Activated T-helper 2 cell treated with anti-CD3 and anti-CD28 coated beads, Interferon-gamma antibody, Interleukin-2, Interleukin-4, amounts not matched to agents 10 μg/mL and 5 μg/mL and 100 μg/mL, durations not matched to agents 14 hours and 24 hours and 36 hours (primary cell): Measurements from ENCODE around the gene DTNB. TPM values are rescaled to one million over a fixed set of nuclear protein-coding genes. Genes with fewer than 3 reads are reported as not detected.
A peak's percentile ranks its signal among the peaks of the same experiment; 100 is the strongest.
"Not testable (repeated sequence)": the region's sequence is repeated elsewhere in the genome, so short reads cannot be mapped to it uniquely, and the experiment has no call there.

Experiments
- DNase-seq: peaks from one replicate; pipeline ENCODE4 v3.0.0; 2021; ENCODE audit warnings: low spot score
- H3K27ac Mint-ChIP-seq: one replicate; pipeline ENCODE4 v1.8.0; 2021; ENCODE audit warnings: mixed read lengths
- H3K27me3 Mint-ChIP-seq: one replicate; pipeline ENCODE4 v1.8.0; 2021; ENCODE audit warnings: low read depth, mixed read lengths
- H3K36me3 Mint-ChIP-seq: one replicate; pipeline ENCODE4 v1.8.0; 2021; ENCODE audit warnings: low read depth, mixed read lengths
- H3K4me1 Mint-ChIP-seq: one replicate; pipeline ENCODE4 v1.8.0; 2021; ENCODE audit warnings: low read depth, mixed read lengths
- H3K4me3 Mint-ChIP-seq: one replicate; pipeline ENCODE4 v1.8.0; 2021; ENCODE audit warnings: low read depth, mild to moderate bottlenecking, moderate library complexity, mixed read lengths
- H3K9me3 Mint-ChIP-seq: one replicate; pipeline ENCODE4 v1.8.0; 2021; ENCODE audit warnings: mixed read lengths
- intact Hi-C: fragments of 100-400 bp; cut with micrococcal nuclease; formaldehyde crosslinking; loops from one replicate; pipeline ENCODE4 v1.15.1; 2023
- total RNA-seq: library from RNA; stranded (reverse); gene quantifications from 2 replicates; pipeline ENCODE4 v1.2.3, GENCODE V29; 2022

Gene DTNB
- total RNA-seq: 32.1 and 33.9 TPM in 2 replicates

GRCh38 chr2:25673300-25674076, at the start of gene DTNB:
Gene DTNB (minus strand): TSS chr2:25673577. CDS start chr2:25652660, 20,917 bp downstream.
- H3K4me1 Mint-ChIP-seq: peaks cover 34% of the 10 kb centered on the region
- peak within 1 kb of the TSS; percentile 81 for H3K4me3 Mint-ChIP-seq
- intact Hi-C loops: loop anchor here (5.0 to 10.0 kb wide), 4 partner anchors 86 to 311 kb away; partner anchors contain the start of gene ASXL2
- no peaks in the 10 kb centered on the region for H3K9me3 Mint-ChIP-seq
- peak; percentile 73 for DNase-seq
- peak within 1 kb of the TSS; percentile 68 for H3K27ac Mint-ChIP-seq
- no peaks in the 10 kb centered on the region for H3K36me3 Mint-ChIP-seq
- peaks cover 18% of the 10 kb centered on the region for H3K27me3 Mint-ChIP-seq

- H3K27ac Mint-ChIP-seq: no peak overlapping the region
These were observed 48.8 kb upstream of the DTNB start for GRCh38 chr2:25722224-25722623.

GRCh38 chr2:25720575-25720974, 47.2 kb upstream of the DTNB start:
- no peak for DNase-seq
- no peaks in the 10 kb centered on the region for H3K27me3 Mint-ChIP-seq
- H3K9me3 Mint-ChIP-seq: no peaks in the 10 kb centered on the region
- H3K4me3 Mint-ChIP-seq: no peak overlapping the region
- no peaks in the 10 kb centered on the region for H3K36me3 Mint-ChIP-seq
- no peak overlapping the region for H3K27ac Mint-ChIP-seq
- H3K4me1 Mint-ChIP-seq: peaks cover 3% of the 10 kb centered on the region
- intact Hi-C loops: no loop called here

More at GRCh38 chr2:25722224-25722623, 48.8 kb upstream of the DTNB start:
- Mint-ChIP-seq H3K4me1 (peaks cover 6% of the 10 kb centered on the region), H3K27me3 (no peaks in the 10 kb centered on the region), H3K36me3 (no peaks in the 10 kb centered on the region), H3K9me3 (no peaks in the 10 kb centered on the region), H3K4me3 (no peak overlapping the region)
- intact Hi-C loops: no loop called here
- DNase-seq: no peak

DNA sequence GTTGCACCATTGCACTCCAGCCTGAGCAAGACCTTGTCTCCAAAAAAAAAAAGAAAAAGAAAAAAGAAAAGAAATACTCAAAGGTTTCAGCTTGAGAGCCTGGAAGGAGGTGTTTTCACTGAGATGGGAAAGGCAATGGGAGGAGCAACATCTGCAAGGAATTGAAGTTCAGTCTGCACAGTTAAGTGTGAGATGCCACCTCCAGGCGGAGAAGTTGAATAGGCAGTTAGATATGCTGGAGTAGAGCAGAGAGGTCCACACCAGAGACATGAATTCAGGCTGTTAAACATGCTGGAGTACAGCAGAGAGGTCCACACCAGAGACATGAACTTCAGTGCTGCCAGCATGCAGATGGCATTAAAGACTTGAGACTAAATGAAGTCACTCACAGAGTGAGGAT, 41.4 kb upstream of the DTNB start:
- Mint-ChIP-seq H3K27ac (no peak overlapping the region), H3K36me3 (no peaks in the 10 kb centered on the region), H3K4me1 (peaks cover 13% of the 10 kb centered on the region), H3K4me3 (no peak overlapping the region), H3K9me3 (no peaks in the 10 kb centered on the region), H3K27me3 (peaks cover 8% of the 10 kb centered on the region)
- intact Hi-C loops: no loop called here
- no peak for DNase-seq

DNA sequence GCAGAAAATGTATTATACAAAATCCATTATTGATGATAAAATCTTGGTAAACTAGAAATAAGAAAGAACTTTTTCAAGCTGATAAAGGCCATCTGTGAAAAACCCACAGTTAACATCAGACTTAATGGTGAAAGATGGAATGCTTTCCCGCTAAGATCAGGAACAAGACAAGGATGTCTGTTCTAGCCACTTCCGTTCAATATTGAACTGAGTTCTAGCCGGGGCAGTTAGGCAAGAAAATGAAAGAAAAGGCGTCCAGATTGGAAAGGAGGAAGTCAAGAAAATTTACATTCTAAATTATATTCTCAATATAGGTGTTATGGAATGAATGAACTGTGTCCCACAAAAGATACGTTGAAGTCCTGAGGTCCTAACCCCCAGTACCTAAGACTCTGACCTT, 39.1 kb upstream of the DTNB start:
- Mint-ChIP-seq H3K4me3 (no peak overlapping the region), H3K36me3 (no peaks in the 10 kb centered on the region), H3K27me3 (peaks cover 8% of the 10 kb centered on the region), H3K4me1 (peaks cover 13% of the 10 kb centered on the region), H3K9me3 (no peaks in the 10 kb centered on the region), H3K27ac (no peak overlapping the region)
- intact Hi-C loops: no loop called here
- DNase-seq: no peak

- H3K4me1 Mint-ChIP-seq: peaks cover 13% of the 10 kb centered on the region
- no peaks in the 10 kb centered on the region for H3K36me3 Mint-ChIP-seq
- intact Hi-C loops: no loop called here
- H3K4me3 Mint-ChIP-seq: peak overlapping the region; percentile 23
- no peak for DNase-seq
- no peaks in the 10 kb centered on the region for H3K9me3 Mint-ChIP-seq
- peaks cover 8% of the 10 kb centered on the region for H3K27me3 Mint-ChIP-seq
- no peak overlapping the region for H3K27ac Mint-ChIP-seq
These were observed 38.4 kb upstream of the DTNB start for GRCh38 chr2:25711675-25712354.

GRCh38 chr2:25710750-25711149, 37.4 kb upstream of the DTNB start:
- no peaks in the 10 kb centered on the region for H3K36me3 Mint-ChIP-seq
- peak overlapping the region; percentile 2 for H3K27ac Mint-ChIP-seq
- DNase-seq: no peak
- no peak overlapping the region for H3K4me3 Mint-ChIP-seq
- no peaks in the 10 kb centered on the region for H3K9me3 Mint-ChIP-seq
- intact Hi-C loops: no loop called here
- H3K27me3 Mint-ChIP-seq: peaks cover 8% of the 10 kb centered on the region
- H3K4me1 Mint-ChIP-seq: peaks cover 13% of the 10 kb centered on the region

- H3K4me3 Mint-ChIP-seq: no peak overlapping the region
- intact Hi-C loops: no loop called here
- H3K27ac Mint-ChIP-seq: no peak overlapping the region
- H3K27me3 Mint-ChIP-seq: peaks cover 8% of the 10 kb centered on the region
- no peaks in the 10 kb centered on the region for H3K9me3 Mint-ChIP-seq
- DNase-seq: no peak
- no peaks in the 10 kb centered on the region for H3K36me3 Mint-ChIP-seq
- peaks cover 13% of the 10 kb centered on the region for H3K4me1 Mint-ChIP-seq
These were observed 36.0 kb upstream of the DTNB start for GRCh38 chr2:25709349-25709748.

- Mint-ChIP-seq H3K36me3 (no peaks in the 10 kb centered on the region), H3K4me3 (no peak overlapping the region), H3K9me3 (no peaks in the 10 kb centered on the region), H3K4me1 (peaks cover 13% of the 10 kb centered on the region), H3K27ac (no peak overlapping the region), H3K27me3 (peaks cover 4% of the 10 kb centered on the region)
- no peak for DNase-seq
- intact Hi-C loops: no loop called here
These were observed 34.7 kb upstream of the DTNB start for GRCh38 chr2:25707927-25708590.

GRCh38 chr2:25705575-25705974, 32.2 kb upstream of the DTNB start:
- H3K36me3 Mint-ChIP-seq, DNase-seq, intact Hi-C loops, H3K27me3 Mint-ChIP-seq, H3K27ac Mint-ChIP-seq, H3K9me3 Mint-ChIP-seq, H3K4me3 Mint-ChIP-seq, H3K4me1 Mint-ChIP-seq: not testable (repeated sequence)

DNA sequence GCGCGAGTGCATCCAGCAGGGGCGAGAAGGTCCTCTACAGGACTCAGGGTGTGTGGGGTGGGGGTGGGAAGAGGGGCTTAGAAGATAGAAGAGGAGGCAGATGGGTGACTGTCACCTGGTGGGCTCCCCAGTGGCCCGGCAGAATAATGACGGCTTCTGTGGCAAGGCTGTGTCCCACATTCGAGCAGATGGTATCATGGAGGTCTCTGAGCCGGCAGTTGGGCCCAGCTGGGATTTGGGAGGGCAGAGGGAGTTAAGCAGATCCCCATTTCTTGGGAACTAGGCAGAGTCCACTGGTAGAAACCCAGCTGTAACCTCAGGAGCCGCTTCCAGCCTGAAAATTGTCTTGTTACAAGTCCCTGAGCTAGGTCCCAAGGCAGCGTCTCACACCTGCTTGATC, 28.4 kb upstream of the DTNB start:
- H3K4me1 Mint-ChIP-seq: peaks cover 2% of the 10 kb centered on the region
- no peak overlapping the region for H3K27ac Mint-ChIP-seq
- no peak overlapping the region for H3K4me3 Mint-ChIP-seq
- intact Hi-C loops: no loop called here
- H3K9me3 Mint-ChIP-seq: no peaks in the 10 kb centered on the region
- H3K36me3 Mint-ChIP-seq: no peaks in the 10 kb centered on the region
- DNase-seq: no peak
- H3K27me3 Mint-ChIP-seq: no peaks in the 10 kb centered on the region

DNA sequence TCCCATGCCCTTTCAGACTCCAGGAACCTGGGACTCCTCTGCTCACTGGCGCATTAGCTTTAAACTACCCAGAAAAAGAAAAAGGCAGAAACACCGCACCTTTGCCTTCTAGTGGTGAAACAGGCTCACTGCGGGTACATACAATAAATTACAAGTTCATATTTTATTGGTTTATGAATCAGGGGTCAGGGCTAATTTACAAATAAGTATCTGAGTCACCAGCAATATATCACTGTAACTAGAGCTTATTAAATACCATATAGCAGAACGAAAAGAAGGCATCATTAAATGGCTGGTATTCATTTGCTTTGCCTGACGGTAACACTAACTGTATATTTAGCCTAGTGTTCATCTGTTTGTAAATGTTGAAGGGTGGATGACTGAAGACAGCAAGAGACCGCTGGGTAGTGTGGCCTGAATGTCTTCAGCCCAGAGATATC, 26.9 kb upstream of the DTNB start:
- no peak overlapping the region for H3K4me3 Mint-ChIP-seq
- H3K4me1 Mint-ChIP-seq: peaks cover 2% of the 10 kb centered on the region
- DNase-seq: no peak
- intact Hi-C loops: no loop called here
- H3K9me3 Mint-ChIP-seq: no peaks in the 10 kb centered on the region
- H3K36me3 Mint-ChIP-seq: no peaks in the 10 kb centered on the region
- no peak overlapping the region for H3K27ac Mint-ChIP-seq
- H3K27me3 Mint-ChIP-seq: no peaks in the 10 kb centered on the region

- intact Hi-C loops: no loop called here
- H3K4me3 Mint-ChIP-seq: no peak overlapping the region
- H3K27me3 Mint-ChIP-seq: no peaks in the 10 kb centered on the region
- no peak overlapping the region for H3K27ac Mint-ChIP-seq
- H3K9me3 Mint-ChIP-seq: no peaks in the 10 kb centered on the region
- peaks cover 2% of the 10 kb centered on the region for H3K4me1 Mint-ChIP-seq
- H3K36me3 Mint-ChIP-seq: no peaks in the 10 kb centered on the region
- no peak for DNase-seq
These were observed 25.8 kb upstream of the DTNB start for GRCh38 chr2:25699216-25699615.
